Measurements from ENCODE around the gene FAM131C. TPM values are rescaled to one million over a fixed set of nuclear protein-coding genes. Genes with fewer than 3 reads are reported as not detected.

Gene FAM131C
- total RNA-seq, 1 experiment from 2014 or later: 0.41 TPM

- Histone ChIP-seq H3K4me3 (ENCODE audit: low read depth, low read length) (no peak overlapping the region), H3K36me3 (ENCODE audit: control insufficient read depth, insufficient read depth, low read length) (no peaks in the 10 kb centered on the region), H3K9me3 (no peaks in the 10 kb centered on the region), H3K4me1 (0 out of 2 replicates have a peak, but pooled peaks cover 6% of the 10 kb centered on the region), H3K27me3 (replicated peaks; ENCODE audit: control insufficient read depth, insufficient read depth, low read length) (no peaks in the 10 kb centered on the region)
- TF ChIP-seq CTCF (IDR thresholded peaks at IDR 0.05; ENCODE audit: insufficient read depth in 1 of 2, low read depth in 1 of 2, low read length in 1 of 2, severe bottlenecking in 1 of 2, unreplicated experiment in 1 of 2): no peak
- Mint-ChIP-seq H3K36me3 (ENCODE audit: insufficient read depth, unreplicated experiment) (peaks cover 25% of the 10 kb centered on the region), H3K27ac (ENCODE audit: unreplicated experiment) (no peak overlapping the region), H3K9me3 (ENCODE audit: unreplicated experiment) (no peaks in the 10 kb centered on the region), H3K27me3 (ENCODE audit: insufficient read depth, unreplicated experiment) (no peaks in the 10 kb centered on the region), H3K4me1 (ENCODE audit: low read depth, unreplicated experiment) (no peaks in the 10 kb centered on the region), H3K4me3 (ENCODE audit: unreplicated experiment) (no peak overlapping the region)
- CTCF ChIA-PET: no interaction called here
- POLR2A ChIA-PET: no interaction called here
- no TSS peak for BruUV-seq (replicated peaks)
- no peak for DNase-seq
- intact Hi-C loops (cut with micrococcal nuclease; ENCODE audit: unreplicated experiment): no loop called here
Observed at GRCh38 chr1:16119504-16119903, 46.1 kb upstream of the FAM131C start.

GRCh38 chr1:16118706-16119105 lies 45.3 kb upstream of the FAM131C start:
- H3K27ac Mint-ChIP-seq (ENCODE audit: unreplicated experiment): no peak overlapping the region
- ChIA-PET CTCF (no interaction called here), POLR2A (no interaction called here)
- DNase-seq: no peak
- H3K4me1 Mint-ChIP-seq (ENCODE audit: low read depth, unreplicated experiment): no peaks in the 10 kb centered on the region
- H3K27me3 Mint-ChIP-seq (ENCODE audit: insufficient read depth, unreplicated experiment): no peaks in the 10 kb centered on the region
- no peaks in the 10 kb centered on the region for H3K9me3 Mint-ChIP-seq (ENCODE audit: unreplicated experiment)
- H3K36me3 Mint-ChIP-seq (ENCODE audit: insufficient read depth, unreplicated experiment): peaks cover 17% of the 10 kb centered on the region
- no peak overlapping the region for H3K4me3 Mint-ChIP-seq (ENCODE audit: unreplicated experiment)
- no peak for TF ChIP-seq CTCF (IDR thresholded peaks at IDR 0.05; ENCODE audit: insufficient read depth in 1 of 2, low read depth in 1 of 2, low read length in 1 of 2, severe bottlenecking in 1 of 2, unreplicated experiment in 1 of 2)
- Histone ChIP-seq H3K9me3 (no peaks in the 10 kb centered on the region), H3K4me3 (ENCODE audit: low read depth, low read length) (no peak overlapping the region), H3K36me3 (ENCODE audit: control insufficient read depth, insufficient read depth, low read length) (no peaks in the 10 kb centered on the region), H3K27me3 (replicated peaks; ENCODE audit: control insufficient read depth, insufficient read depth, low read length) (no peaks in the 10 kb centered on the region), H3K4me1 (0 out of 2 replicates have a peak, but pooled peaks cover 6% of the 10 kb centered on the region)
- intact Hi-C loops (cut with micrococcal nuclease; ENCODE audit: unreplicated experiment): no loop called here
- BruUV-seq (replicated peaks): no TSS peak

GRCh38 chr1:16117936-16118335 lies 44.5 kb upstream of the FAM131C start:
- BruUV-seq (replicated peaks): no TSS peak
- no peaks in the 10 kb centered on the region for H3K9me3 Mint-ChIP-seq (ENCODE audit: unreplicated experiment)
- no peak overlapping the region for H3K4me3 Mint-ChIP-seq (ENCODE audit: unreplicated experiment)
- DNase-seq: no peak
- ChIA-PET POLR2A (no interaction called here), CTCF (no interaction called here)
- no peak for TF ChIP-seq CTCF (IDR thresholded peaks at IDR 0.05; ENCODE audit: insufficient read depth in 1 of 2, low read depth in 1 of 2, low read length in 1 of 2, severe bottlenecking in 1 of 2, unreplicated experiment in 1 of 2)
- peaks cover 9% of the 10 kb centered on the region for H3K36me3 Mint-ChIP-seq (ENCODE audit: insufficient read depth, unreplicated experiment)
- H3K4me1 Mint-ChIP-seq (ENCODE audit: low read depth, unreplicated experiment): no peaks in the 10 kb centered on the region
- no peaks in the 10 kb centered on the region for H3K27me3 Mint-ChIP-seq (ENCODE audit: insufficient read depth, unreplicated experiment)
- H3K27ac Mint-ChIP-seq (ENCODE audit: unreplicated experiment): no peak overlapping the region
- intact Hi-C loops (cut with micrococcal nuclease; ENCODE audit: unreplicated experiment): no loop called here
- Histone ChIP-seq H3K4me3 (ENCODE audit: low read depth, low read length) (no peak overlapping the region), H3K4me1 (peaks cover 9% of the 10 kb centered on the region; the same call in 1 of the 2 replicates), H3K27me3 (replicated peaks; ENCODE audit: control insufficient read depth, insufficient read depth, low read length) (no peaks in the 10 kb centered on the region), H3K36me3 (ENCODE audit: control insufficient read depth, insufficient read depth, low read length) (no peaks in the 10 kb centered on the region), H3K9me3 (no peaks in the 10 kb centered on the region)

Measured in Caco-2 (cell line).